PC-3 (cell line): ENCODE measurements around the gene PLIN4. TPM values are rescaled to one million over a fixed set of nuclear protein-coding genes. Genes with fewer than 3 reads are reported as not detected.
A peak's percentile ranks its signal among the peaks of the same experiment; 100 is the strongest.

Source experiments
- ATAC-seq: fragments of 200-7000 bp; cut with Tn5 transposase; 2 replicates; pipeline ENCODE4 v1.9.1; 2020; ENCODE audit warnings: mild to moderate bottlenecking, moderate library complexity
- BruUV-seq: library from RNA; stranded (reverse); fragments of 400-500 nt; replicated peaks from 2 replicates; lab custom pipeline; 2021; lab: Mats Ljungman, UMichigan
- CTCF ChIA-PET: fragments of 300-600 bp; sonication (Branson Sonifier 250); formaldehyde crosslinking; loops from one replicate; lab custom pipeline; 2022; ENCODE audit warnings: antibody characterized with exemption; lab: Charles Lee
- POLR2A ChIA-PET: fragments of 300-600 bp; sonication (Branson Sonifier 250); formaldehyde crosslinking; loops from one replicate; lab custom pipeline; 2022; ENCODE audit warnings: antibody characterized with exemption; ENCODE audit not compliant: unreplicated experiment; lab: Charles Lee
- DNase-seq: peaks from one replicate; pipeline ENCODE4 v3.0.0-alpha.2; 2015
- H2AFZ ChIP-seq: fragments of 300-600 bp; sonication (generic); 2 replicates; pipeline ENCODE4 v1.6.0; 2016; ENCODE audit warnings: antibody characterized with exemption, low read length
- H3F3A ChIP-seq: fragments of 300-600 bp; sonication (generic); one replicate; pipeline ENCODE4 v1.6.0; 2017; ENCODE audit warnings: antibody characterized with exemption, low read length, control low read depth, mild to moderate bottlenecking; ENCODE audit not compliant: unreplicated experiment
- H3K27ac ChIP-seq: fragments of 300-600 bp; sonication (generic); 2 replicates; pipeline ENCODE4 v1.5.1; 2016; ENCODE audit warnings: mild to moderate bottlenecking, low read length
- H3K27me3 ChIP-seq: fragments of 300-600 bp; sonication (generic); 2 replicates; pipeline ENCODE4 v1.6.1; 2016; ENCODE audit warnings: low read length, mixed read lengths
- H3K36me3 ChIP-seq: fragments of 300-600 bp; sonication (generic); 2 replicates; pipeline ENCODE4 v1.6.1; 2016; ENCODE audit warnings: low read depth, mixed run types, low read length, mixed read lengths
- H3K4me1 ChIP-seq: fragments of 300-600 bp; sonication (generic); 2 replicates; pipeline ENCODE4 v1.5.1; 2016; ENCODE audit warnings: low read length; ENCODE audit not compliant: insufficient read depth
- H3K4me2 ChIP-seq: fragments of 300-600 bp; sonication (generic); 2 replicates; pipeline ENCODE4 v1.6.0; 2016; ENCODE audit warnings: low read length
- H3K4me3 ChIP-seq: fragments of 300-600 bp; sonication (generic); 2 replicates; pipeline ENCODE4 v1.5.1; 2016; ENCODE audit warnings: mild to moderate bottlenecking, low read length, mixed read lengths
- H3K79me2 ChIP-seq: fragments of 300-600 bp; sonication (generic); 2 replicates; pipeline ENCODE4 v1.6.1; 2017; ENCODE audit warnings: low read length, mixed read lengths
- H3K9ac ChIP-seq: fragments of 300-600 bp; sonication (generic); 2 replicates; pipeline ENCODE4 v1.6.0; 2016; ENCODE audit warnings: mild to moderate bottlenecking, low read length
- H3K9me2 ChIP-seq: fragments of 300-600 bp; sonication (generic); replicated peaks from 2 replicates; pipeline ENCODE4 v1.6.1; 2016; ENCODE audit warnings: mixed run types, low read length, mixed read lengths
- H3K9me3 ChIP-seq: fragments of 300-600 bp; sonication (generic); 2 replicates; pipeline ENCODE4 v1.6.1; 2016; ENCODE audit warnings: low read length, mixed read lengths
- H4K20me1 ChIP-seq: fragments of 300-600 bp; sonication (generic); 2 replicates; pipeline ENCODE4 v1.6.1; 2016; ENCODE audit warnings: low read length, mixed read lengths
- CTCF ChIP-seq: fragments of 300-600 bp; sonication (generic); conservative IDR thresholded peaks from 2 replicates; pipeline ENCODE4 v1.5.1; 2017; ENCODE audit warnings: antibody characterized with exemption, low read depth, mild to moderate bottlenecking, low read length
- EZH2 ChIP-seq: fragments of 300-600 bp; sonication (generic); IDR thresholded peaks from one replicate; pipeline ENCODE4 v1.6.1; 2017; ENCODE audit warnings: antibody characterized with exemption, mild to moderate bottlenecking, low read length; ENCODE audit not compliant: unreplicated experiment
- EZH2phosphoT487 ChIP-seq: fragments of 300-600 bp; sonication (generic); IDR thresholded peaks from 2 replicates; pipeline ENCODE4 v1.6.1; 2018; ENCODE audit warnings: mild to moderate bottlenecking, antibody characterized with exemption, low read length, borderline replicate concordance
- intact Hi-C: fragments of 100-400 bp; cut with micrococcal nuclease; formaldehyde crosslinking; loops from 2 replicates; pipeline ENCODE4 v1.9.0; 2023
- total RNA-seq: library from RNA; depleted of rRNA; stranded (reverse); fragments of >200 nt; gene quantifications from 2 replicates; pipeline ENCODE4 v1.2.3, GENCODE V29; 2014

Gene PLIN4
- total RNA-seq, 1 experiment from 2014 or later, result 9.1 TPM

DNA sequence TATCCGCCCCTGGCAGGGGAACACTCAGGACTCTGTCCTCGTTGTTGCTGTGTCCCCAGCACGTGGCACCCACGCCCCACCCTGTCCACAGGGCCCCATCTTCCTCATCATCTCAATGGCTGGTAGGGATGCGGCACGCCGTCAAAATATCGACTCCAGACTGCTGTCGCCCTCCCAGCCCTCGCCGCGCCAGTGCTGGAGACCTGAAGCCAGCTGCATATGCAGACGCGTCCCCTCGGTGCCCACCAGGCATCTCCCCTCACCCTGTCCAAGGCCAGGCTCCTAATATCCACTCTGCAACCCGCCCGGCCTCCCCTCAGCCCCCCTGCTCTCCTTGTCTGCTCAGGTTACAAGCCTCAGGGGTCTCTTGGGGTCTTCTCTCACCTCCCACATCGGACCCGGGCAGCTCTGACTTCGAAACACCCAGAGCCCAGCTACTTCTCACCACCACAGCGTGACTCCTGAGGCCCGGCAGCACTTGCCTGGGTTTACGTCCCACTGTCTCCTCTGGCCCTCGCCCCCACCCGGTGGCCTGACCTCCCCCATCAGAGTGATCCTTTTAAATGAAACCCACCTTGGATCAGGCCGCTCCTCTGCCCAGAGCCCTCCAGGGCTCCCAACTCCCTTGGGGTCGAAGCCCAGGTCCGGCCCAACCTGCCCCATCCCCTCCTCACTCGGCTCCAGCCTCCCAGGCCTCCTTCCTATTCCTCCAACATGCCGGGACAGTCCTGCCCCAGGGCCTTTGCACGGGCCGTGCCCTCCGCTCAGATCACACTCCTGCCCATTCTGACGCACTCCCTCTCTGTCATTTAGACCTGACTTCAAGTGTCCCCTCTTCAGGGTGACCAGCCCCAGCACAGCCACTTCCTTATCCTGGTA is 12.5 kb downstream of the PLIN4 start:
- ATAC-seq (no peak; the same call in 1 of the 2 replicates), DNase-seq (no peak)
- ChIA-PET CTCF (interaction anchor here (0.6 kb wide), 1 partner anchor 10 kb away, joined by 10 read pairs; no protein-coding TSS in a partner anchor), POLR2A (no interaction called here)
- H3K27me3 ChIP-seq, result no peaks in the 10 kb centered on the region
- no peak overlapping the region for H3K27ac ChIP-seq
- BruUV-seq, result no TSS peak
- no peak overlapping the region for H2AFZ ChIP-seq
- H3K9ac ChIP-seq, result no peak overlapping the region
- no peaks in the 10 kb centered on the region for H3K79me2 ChIP-seq
- H3K9me2 ChIP-seq, result no peaks in the 10 kb centered on the region
- no peaks in the 10 kb centered on the region for H3F3A ChIP-seq
- H3K4me1 ChIP-seq, result peaks cover 8% of the 10 kb centered on the region
- H3K4me2 ChIP-seq, result no peak overlapping the region
- intact Hi-C loops, result no loop called here
- TF ChIP-seq EZH2phosphoT487 (no peak), EZH2 (no peak), CTCF (no peak)
- H4K20me1 ChIP-seq, result no peaks in the 10 kb centered on the region
- H3K36me3 ChIP-seq, result no peaks in the 10 kb centered on the region
- H3K9me3 ChIP-seq, result no peaks in the 10 kb centered on the region
- H3K4me3 ChIP-seq, result no peak overlapping the region

DNA sequence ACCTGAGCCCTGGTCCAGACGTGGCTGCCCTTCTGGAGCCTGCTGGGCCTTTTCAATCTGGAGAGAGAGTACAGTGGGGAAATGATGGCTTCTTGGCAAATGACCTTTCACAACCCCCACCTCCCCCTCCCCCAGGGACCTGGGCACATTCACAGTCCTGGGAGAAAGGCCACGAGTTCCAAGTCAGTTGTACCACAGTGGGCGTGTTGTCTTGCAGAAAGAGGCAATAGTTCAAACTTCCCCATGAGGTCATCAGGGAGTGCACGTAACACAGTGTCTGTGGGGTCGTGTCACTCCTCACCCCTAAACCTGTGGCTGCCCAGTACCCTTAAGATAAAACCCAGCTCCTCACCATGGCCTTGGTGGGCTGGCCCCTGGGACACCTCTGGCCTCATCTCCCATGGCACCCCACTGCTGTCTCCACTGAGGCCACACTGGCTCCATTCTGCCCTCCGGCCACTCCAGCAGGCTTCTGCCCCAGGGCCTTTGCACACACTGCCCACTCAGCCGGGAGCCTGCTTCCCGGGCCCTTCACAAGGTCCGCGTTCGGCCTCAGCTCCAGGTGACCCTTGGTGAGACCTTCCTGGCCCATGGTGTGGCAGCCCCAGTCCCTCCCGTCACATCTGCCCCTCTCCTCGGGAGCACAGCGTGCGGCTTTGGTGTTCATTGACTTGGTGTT is 13.3 kb downstream of the PLIN4 start:
- Histone ChIP-seq H3K27me3 (no peaks in the 10 kb centered on the region), H3F3A (no peaks in the 10 kb centered on the region), H4K20me1 (no peaks in the 10 kb centered on the region), H3K9me2 (no peaks in the 10 kb centered on the region), H3K79me2 (no peaks in the 10 kb centered on the region), H3K36me3 (no peaks in the 10 kb centered on the region), H3K9ac (no peak overlapping the region), H3K27ac (no peak overlapping the region), H3K4me2 (no peak overlapping the region), H3K4me3 (no peak overlapping the region), H3K4me1 (peaks cover 8% of the 10 kb centered on the region), H2AFZ (no peak overlapping the region), H3K9me3 (no peaks in the 10 kb centered on the region)
- intact Hi-C loops, result no loop called here
- CTCF ChIA-PET, result interaction anchor here (0.6 kb wide), 1 partner anchor 9 kb away, joined by 10 read pairs; no protein-coding TSS in a partner anchor
- TF ChIP-seq EZH2 (no peak), EZH2phosphoT487 (no peak)
- ATAC-seq (no peak), DNase-seq (no peak)
- BruUV-seq, result no TSS peak
- POLR2A ChIA-PET, result no interaction called here

DNA sequence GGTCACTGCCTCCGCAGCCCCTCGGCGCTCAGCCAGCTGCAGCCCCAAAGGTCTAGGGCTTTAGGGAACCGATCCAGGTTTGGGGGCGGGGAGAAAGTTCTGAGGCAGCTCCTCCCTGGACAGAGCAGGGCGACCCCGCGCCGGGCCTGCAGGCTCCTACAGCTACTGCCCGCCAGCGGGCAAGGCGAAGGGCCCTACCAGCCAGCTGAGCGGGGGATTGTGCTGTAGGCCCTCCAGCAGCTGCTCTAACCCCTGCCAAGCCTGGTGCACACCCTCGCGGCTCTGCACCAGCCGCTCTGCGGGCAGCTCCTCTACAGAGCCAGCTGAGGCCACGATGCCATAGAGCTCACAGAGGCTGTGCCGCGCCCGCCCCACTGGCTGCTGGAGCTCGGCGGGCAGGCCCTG is 14.0 kb downstream of the PLIN4 start:
- Histone ChIP-seq H3K9ac (no peak overlapping the region), H3K9me2 (no peaks in the 10 kb centered on the region), H4K20me1 (no peaks in the 10 kb centered on the region), H3K36me3 (no peaks in the 10 kb centered on the region), H3K27ac (no peak overlapping the region), H3K79me2 (no peaks in the 10 kb centered on the region), H3K4me2 (no peak overlapping the region), H3F3A (no peaks in the 10 kb centered on the region), H3K9me3 (no peaks in the 10 kb centered on the region), H3K4me3 (no peak overlapping the region), H2AFZ (no peak overlapping the region), H3K4me1 (peaks cover 8% of the 10 kb centered on the region), H3K27me3 (no peaks in the 10 kb centered on the region)
- no TSS peak for BruUV-seq
- ChIA-PET POLR2A (no interaction called here), CTCF (no interaction called here)
- ATAC-seq (peak; percentile 11; the same call in 1 of the 2 replicates), DNase-seq (no peak)
- intact Hi-C loops, result no loop called here
- no peak for TF ChIP-seq CTCF
- TF ChIP-seq EZH2, result no peak
- no peak for TF ChIP-seq EZH2phosphoT487
